GM19395 (cell line): ENCODE results near the gene LGI2.
"Not testable (repeated sequence)": the region's sequence is repeated elsewhere in the genome, so short reads cannot be mapped to it uniquely, and the experiment has no call there.

ENCODE experiments used
- ATAC-seq: cut with Tn5 transposase; IDR thresholded peaks from one replicate; pipeline ENCODE4 v1.9.1; 2021; ENCODE audit warnings: mild to moderate bottlenecking, moderate library complexity; ENCODE audit not compliant: unreplicated experiment

Gene LGI2

DNA sequence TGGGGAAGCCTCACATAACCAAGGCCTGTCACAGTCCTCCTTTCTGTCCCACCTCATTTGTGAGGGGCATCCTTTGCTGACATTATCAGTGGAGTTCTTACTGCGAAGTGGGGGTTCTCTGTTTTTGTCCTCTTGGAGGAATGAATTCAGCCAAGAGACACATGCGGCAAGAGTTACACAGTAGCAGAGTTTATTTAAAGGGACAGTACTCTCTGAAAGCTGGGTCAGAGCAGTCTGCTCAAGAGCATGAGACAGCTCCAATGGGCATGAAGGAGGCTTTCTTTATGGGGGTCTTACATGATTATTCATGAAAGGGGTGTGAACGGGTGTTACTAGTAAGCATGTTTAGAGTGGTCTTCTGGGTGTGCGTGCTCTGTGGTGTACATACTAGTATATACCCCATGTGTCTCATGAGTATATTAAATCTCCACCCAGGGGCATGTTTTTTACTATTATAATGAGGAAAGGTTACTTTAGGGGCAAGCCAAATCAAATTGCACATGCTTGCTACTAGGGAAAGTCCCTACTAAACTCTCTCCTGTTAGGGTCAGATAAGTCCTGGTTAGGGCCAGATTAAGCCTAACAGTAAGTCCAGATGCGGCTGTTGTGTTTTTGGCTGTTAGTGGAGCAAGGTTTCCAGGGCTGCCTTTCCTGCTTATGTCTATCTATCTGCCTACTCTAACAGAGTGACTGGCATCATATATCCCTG, 19.8 kb upstream of the LGI2 start:
- ATAC-seq, result no peak

DNA sequence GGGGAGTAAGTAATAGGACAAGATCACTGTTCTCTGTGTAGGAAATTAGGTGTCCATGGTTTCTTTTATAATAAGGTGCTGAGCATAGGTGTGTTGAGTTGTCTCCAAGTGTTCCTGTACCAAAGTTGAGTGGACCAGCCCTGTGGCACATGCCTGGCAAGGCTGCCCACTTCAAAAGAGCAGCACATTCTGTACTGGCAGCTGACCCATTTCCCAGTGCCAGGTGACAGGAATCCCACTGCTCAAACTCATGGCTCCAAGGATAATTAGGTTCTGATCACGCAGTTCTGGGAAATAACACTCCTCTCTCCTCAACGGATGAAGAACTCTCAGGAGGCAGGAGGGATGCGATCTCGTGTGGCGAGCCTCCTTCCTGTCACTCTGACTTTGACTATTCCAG, 12.8 kb upstream of the LGI2 start:
- ATAC-seq, result no peak

DNA sequence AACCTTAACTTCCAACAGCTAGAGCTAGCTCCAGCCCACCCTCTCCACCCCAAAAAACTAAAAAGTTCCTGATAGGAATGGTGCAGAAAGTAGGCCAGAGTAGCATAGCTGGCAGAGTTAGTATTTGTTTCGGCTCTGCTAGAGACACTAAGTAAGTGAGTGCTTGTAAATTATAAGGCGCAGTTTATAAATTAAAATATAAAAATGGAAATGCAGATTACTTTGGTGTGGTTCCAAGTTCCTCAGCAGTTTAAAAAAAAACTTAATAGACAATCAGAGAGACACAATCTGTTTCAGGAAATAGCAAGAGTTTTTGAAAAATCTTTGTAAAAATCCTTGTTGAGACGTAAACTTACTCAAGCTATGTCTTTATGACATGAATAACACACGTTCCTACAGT, 2.8 kb upstream of the LGI2 start:
- no peak for ATAC-seq

DNA sequence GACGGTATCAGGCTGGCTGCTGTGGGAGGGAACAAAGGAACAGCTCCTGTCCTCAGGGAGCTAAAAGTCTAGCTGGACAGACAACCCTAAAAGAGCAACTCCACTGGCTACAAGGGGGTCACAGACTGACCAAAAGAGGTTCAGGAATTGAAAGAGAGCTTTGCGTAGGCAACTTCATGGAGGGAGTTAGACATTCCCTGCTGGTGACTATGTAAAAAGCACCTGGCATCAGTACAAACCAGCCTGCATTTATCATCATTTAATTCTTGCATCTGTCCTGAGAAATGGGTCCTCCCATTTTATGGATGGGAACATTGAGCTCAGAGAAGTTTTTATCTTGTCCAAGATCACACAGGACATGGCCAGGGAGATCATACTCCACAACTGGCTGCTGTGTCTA, 1.4 kb upstream of the LGI2 start:
- ATAC-seq, result no peak

DNA sequence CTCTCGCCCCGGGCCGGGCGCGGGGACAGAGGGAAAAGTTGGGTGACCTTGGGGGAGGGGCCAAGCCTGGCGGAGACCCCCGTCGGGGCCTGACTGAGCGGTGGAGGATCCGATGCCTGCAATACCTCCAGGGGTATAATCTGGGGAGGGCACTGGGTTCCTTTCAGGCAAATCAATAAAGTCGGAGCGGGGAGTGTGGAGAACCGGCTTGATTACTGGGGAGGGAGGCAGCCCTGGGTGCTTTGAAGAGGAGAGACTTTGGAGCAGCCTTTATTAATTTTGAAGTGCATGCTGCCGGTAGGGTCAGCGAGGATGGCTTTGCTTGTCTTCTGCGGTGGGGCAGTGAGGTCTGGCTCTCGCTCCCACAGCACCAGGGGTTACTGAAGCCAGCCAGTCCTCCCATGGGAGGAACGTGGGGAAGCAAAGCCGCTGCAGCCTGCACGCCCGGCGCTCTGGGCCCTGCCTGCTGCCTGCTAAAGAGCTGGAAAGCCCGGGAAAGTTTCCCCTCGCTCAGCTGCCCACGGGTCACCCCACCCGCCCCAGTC, 403 bp upstream of the LGI2 start:
- no peak for ATAC-seq

DNA sequence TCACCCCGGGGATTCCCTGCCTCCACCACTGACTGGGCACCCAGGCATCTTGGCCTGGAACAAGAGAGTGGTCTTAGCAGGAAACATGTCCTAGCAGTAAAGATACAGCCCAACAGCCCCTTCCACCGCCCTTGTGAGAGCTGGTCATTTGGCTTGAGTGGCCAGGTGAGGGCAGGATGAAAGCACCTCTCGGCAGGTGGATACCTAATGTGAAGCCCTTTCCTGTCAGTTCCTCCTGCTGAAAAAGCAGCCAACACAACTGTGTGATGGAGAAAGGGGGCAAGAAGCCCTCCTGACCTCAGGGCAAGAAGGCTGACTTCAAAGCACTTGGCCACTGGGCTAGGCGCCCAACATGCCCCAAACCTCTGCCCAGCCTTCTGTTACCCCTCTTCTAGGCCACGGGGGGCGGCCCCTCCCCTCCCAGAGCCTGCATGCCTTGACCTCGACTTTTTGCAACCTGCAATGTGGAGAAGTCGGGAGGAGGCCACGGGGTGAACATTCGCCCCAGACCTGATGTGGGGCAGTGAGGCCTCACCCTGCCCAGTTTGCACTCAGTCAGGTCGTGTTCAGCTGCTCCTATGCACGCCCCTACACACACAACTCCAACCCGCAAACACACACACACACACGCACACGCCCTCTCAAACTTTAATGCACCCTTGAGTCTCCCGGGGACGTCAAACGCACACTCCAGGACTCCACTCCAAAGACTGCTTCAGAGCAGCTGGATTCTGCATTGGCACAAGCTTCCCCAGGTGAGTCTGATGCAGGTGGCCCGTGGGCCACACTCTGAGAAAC, 1.1 kb downstream of the LGI2 start:
- no peak for ATAC-seq

DNA sequence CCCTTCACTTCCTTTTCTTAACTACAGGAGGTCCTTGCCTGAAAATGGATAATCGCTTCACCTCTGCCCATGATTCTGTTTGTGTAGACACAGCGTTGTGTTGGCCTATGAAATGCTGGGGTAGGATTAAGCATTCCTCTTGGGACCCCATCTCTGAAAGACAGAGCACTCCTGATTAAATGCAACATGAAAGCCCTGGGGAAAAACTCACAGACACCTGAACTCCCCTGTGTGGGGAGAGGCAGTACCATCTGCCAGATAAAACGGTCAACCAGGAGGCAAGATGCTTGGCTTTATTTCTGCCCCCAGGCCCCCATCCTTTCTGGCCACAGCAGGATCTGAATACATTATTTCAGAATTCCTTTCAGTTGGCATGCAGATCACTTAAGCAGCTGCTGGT, 1.9 kb downstream of the LGI2 start:
- ATAC-seq, result no peak

DNA sequence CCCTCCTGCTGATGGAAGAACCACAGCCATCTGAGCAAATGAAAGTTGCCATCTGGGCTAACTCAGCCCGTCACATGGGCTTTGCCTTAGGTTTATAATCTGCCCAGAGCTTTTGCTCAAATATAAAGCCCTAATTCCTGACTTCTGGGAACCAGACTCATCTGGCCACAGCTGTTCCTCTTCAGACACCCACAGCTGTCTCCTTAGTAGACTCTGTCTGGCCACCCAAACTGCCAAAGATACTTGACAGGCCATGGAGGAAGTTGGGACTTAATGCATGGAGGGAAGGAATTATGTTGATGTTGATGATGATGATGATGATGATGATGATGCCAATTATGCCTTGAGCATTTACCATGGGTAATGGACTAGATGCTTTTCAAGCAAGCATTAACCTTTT, 8.0 kb downstream of the LGI2 start:
- no peak for ATAC-seq

DNA sequence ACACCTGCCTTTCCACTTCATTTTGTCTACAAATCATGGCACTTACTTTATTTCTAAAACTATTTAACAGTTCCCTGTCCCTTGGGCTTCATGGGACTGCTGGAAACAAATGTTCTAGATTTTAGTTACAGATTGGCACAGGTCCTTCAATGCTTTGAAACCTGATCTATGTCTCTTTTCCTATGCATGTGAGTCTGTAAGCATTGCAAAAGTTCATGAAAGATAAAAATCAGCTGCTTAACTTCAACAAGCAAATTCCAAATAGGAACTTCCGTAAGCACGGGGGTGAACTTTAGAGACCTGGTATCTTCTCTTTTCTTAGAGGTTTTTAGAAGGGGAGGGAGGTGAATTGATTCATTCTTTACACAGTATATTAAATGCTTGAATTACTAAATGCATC, 9.5 kb downstream of the LGI2 start:
- ATAC-seq, result no peak

DNA sequence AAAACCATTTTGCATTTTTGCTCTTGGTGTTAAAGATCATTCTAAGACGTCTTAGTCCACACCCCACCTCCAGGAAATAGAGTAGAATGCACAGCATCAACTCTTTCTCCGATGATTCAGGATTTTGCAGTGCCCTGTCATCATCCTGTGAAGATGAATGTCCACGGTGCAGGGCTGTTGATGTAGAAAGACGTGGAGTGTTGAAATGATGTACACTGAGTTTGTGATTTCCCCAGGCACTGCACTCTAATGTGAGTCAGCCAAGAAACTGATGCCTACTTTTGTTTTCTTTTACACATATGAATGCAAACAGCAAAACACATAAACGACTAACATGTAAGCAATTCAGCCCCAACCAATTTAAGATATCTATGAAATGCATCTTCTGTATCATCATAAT, 10.5 kb downstream of the LGI2 start:
- no peak for ATAC-seq

DNA sequence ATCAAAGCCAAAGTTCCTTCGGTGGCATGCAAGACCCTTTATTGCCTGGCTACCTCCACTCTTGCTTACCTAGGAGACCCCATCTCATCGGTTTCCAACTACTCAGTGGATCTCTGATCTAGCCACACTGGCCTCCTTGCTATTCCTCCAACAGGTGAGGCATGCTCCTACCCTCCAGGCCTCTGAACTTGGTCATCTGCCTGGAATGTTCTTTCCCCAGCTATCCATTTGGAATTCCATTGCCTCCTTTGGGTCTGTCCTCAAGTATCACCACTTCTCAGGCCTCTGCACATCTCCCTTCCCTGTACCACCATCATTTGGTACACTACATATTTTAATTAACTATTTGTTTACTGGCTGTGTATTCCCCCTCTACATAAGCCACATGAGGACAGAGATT, 11.2 kb downstream of the LGI2 start:
- ATAC-seq, result no peak

DNA sequence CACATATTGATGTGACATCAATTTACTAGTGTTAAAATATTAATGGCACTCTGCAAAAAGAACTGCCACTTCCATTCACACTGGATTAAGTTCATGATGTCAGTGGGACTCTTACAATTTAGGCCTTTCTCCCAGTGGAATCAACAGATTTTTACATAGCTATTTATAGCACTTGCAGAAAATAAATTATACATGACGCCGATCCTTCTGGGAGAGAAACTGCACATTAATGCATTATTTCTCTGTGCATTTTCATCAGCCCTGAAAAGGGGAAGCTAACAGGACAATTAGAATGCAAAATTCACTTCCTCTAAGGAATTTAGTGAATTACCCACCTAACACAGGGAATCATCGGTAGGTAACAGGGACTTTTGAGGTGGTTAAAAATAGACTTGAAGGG, 15.7 kb downstream of the LGI2 start:
- no peak for ATAC-seq

DNA sequence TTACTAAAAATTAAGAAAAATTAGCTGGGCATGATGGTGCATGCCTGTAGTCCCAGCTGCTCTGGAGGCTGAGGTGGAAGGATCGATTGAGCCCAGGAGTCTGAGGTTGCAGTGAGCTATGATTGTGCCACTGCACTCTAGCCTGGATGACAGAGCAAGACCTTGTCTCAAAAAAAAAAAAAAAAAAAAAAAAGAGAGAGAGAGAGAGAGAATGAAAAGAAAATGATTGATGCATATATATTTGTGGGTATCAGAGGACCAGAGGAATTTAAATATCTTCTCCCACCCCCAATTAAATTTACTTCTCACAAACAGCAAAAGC, 16.1 kb downstream of the LGI2 start:
- ATAC-seq, result not testable (repeated sequence)

DNA sequence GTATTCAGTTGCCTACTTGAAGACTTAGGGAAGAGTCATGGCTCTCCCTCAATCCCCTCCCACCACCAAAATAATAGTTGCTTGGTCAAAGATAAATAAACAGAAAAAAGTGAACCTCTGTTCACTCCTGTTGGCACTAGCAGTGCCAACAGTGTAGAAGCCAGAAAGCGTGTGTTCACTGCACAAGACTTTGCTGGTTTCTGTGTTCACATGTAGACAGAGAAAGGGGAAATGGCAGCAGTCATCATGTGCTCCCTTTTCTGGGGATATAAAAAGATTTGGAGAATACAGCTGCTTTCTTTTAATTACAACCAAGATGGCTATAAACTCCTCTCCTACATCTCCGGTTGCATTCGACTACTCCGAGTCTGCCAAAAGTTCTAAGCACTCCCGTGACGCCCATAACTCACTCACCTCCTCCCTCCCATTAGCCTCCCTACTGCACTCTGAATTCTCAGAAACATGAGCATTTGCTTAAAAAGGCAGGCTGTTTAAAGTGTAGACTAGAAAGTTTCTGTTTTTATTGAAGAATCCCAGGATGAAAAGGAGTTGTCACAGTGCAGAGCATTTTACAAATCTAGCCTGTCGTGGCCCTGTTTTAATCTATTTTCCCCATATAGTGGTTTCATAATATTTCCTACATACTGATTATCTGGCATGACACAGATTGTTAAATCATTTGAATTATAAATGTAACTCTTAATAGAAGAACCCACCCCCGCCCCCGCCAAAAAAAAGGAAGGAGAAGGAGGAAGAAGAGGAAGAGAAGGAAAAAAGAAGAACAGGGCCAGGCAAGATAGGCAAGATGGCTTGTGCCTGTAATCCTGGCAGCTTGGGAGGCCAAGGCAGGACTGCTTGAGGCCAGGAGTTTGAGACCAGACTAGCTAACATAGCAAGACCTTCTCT, 16.7 kb downstream of the LGI2 start:
- ATAC-seq, result no peak

DNA sequence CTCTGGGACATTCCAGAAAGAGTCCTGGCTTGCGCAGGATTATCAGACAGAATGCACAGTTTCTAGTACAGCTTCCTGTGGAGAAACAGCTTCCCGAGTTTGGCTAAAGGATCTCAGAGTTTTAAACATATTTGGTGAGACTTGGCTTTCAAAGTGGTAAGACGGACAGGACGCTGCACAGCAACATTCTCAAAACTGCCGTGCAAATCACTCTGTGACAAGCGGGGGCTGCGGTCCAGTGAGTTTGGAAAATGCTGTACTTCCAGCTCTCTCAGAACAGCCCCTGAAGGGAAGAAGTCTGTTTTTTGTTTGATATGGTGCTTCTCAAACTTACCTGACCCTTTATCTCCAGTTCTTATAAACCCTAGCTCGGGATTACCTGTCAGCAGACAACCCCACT, 18.1 kb downstream of the LGI2 start:
- no peak for ATAC-seq

DNA sequence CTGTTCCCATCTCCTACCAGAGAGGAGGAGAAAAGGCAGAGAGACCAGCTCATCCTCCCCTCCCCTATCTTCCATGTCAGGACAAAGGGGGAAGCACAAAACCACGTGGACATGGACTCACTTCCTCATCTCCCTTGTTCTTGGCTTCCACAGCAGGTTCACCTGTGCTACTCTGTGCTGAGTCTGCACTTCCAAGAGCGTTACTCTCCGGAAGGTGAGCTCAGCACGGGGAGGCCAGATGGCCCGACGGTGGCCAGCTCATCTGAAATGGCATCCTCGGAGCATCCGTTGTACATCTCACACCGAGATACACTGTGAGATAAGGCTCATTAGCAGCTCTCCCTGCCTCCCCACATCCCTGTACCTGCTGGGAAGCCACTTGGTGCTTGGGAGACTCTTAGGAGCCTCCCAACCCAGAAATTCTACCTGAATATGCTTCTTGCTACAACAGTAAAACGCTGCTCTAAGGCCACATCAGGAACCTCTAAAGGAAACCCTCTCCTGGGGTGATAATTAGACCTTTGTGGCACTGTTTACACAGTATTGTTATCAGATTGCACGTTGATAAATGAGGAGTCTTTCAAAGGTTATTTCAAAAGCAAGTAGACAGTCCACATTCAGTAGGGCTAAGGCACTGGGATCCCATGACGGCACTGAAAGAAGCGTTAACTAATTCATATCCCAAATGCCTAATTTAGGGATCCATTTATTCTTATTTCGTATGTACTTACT, 19.4 kb downstream of the LGI2 start:
- ATAC-seq, result no peak

DNA sequence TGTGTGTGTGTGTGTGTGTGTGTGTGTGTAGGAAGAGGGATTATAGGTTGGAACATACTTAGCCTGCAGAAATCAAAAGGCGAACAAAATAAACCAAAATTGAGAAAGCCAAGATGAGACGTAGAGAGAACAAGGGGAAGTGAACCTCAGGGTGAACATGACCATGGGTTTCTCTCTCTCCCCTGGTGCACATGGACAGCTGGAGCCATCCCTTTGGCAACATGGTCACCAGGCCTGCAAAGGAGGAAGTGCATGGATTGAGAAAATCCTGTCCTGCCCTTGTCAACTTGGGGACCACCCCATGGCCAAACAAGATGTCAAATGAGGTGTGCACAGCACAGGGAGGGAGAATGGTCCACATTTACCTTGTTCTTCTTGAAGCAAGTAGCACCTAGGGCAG, 23.1 kb downstream of the LGI2 start:
- no peak for ATAC-seq

DNA sequence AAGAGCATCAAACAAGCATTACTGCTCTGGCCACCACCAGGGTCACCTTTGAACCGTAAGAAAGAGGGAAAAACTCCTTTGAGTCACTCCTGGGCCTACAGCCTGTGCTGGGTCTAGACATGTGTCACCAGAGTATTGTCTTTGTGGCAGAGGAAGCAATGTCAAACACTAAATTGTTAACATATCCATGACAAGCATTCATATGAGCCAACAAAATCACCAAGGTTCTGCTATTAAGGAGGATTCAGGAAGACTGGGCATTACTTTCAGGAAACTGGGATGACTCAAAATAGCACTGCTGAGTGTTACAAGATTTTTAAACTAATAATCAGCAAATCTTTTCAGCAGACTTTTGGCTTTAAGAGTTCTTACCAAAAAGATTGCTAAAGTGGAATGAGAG, 28.1 kb downstream of the LGI2 start:
- no peak for ATAC-seq

DNA sequence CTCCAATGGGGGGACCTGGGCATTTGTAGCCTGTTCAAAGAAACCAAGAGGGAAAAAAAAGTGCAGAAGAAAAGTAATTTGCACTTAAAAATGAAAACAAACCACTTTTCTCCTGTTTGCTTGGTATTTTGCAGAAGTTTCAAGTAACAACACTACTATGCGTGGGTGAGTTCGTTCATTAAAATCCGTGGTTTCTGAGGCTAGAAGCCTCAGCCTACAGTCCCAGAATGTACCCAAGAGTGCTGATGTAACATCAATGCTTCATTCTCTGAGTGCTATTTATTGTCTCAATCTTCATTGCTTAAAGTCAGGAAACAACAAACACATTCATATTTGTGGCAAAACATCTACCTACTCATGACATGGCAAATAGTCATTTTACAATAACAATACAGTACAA, 29.2 kb downstream of the LGI2 start:
- no peak for ATAC-seq

DNA sequence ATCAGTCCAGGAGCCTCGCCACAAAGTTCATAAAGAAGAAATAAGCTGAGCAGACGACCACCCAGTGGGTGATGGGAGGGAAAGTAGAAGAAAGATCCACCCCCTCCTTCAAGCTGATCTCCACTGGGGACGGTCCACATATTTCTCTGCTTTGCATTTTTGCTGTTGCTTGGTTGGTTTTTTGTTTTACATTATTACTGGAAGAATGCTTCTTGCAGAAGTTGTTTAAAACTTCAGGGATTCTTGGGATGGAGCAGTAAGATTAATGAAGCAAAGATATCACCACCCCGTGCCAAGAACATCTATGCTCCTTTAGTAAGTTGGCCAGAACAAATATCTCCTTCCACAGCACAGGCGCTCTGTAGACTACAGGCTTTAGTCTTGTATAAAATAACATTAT, 30.1 kb downstream of the LGI2 start:
- no peak for ATAC-seq
